Pancreas (tissue), 10 donors: Measurements from ENCODE around the gene APLP2. TPM values are rescaled to one million over a fixed set of nuclear protein-coding genes. Genes with fewer than 3 reads are reported as not detected.

Experiments used
- ATAC-seq, 4 donors: fragments of 200-7000 bp; cut with Tn5 transposase; one replicate each; pipeline versions ENCODE4 v1.8.0 to v1.9.1; 2020; ENCODE audit warnings: mild to moderate bottlenecking in 4 of 4, moderate library complexity in 4 of 4
- DNase-seq, 6 donors: peaks; one replicate each; pipeline ENCODE4 v3.0.0-alpha.2; 2020
- FAIRE-seq: peaks from 2 replicates; lab custom pipeline; 2012; peaks lifted over from hg19 to GRCh38; lab: Jason Lieb, UNC
- H3K27ac ChIP-seq, 4 donors: fragments of 200-600 bp; sonication (generic); 1 replicate in 3 of 4; 2 replicates in 1 of 4; pipeline versions ENCODE4 v1.5.0 to v1.8.0; 2020
- H3K27me3 ChIP-seq, 4 donors: fragments of 200-600 bp; one replicate each; pipeline ENCODE4 v1.8.0; 2021
- H3K36me3 ChIP-seq, 3 donors: fragments of 200-600 bp; sonication (generic) in 1 of 3; one replicate each; pipeline versions ENCODE4 v1.5.0 to v1.8.0; 2020 to 2021
- H3K4me1 ChIP-seq, 3 donors: fragments of 200-600 bp; one replicate each; pipeline ENCODE4 v1.8.0; 2021
- H3K4me3 ChIP-seq, 4 donors: fragments of 200-600 bp; sonication (generic) in 2 of 4; one replicate each; pipeline versions ENCODE4 v1.5.0 to v1.8.0; 2020 to 2021
- H3K9me3 ChIP-seq, 4 donors: fragments of 200-600 bp; one replicate each; pipeline ENCODE4 v1.8.0; 2021
- WGBS, 2 donors: extraction: QIAGEN DNeasy Blood & Tissue Kit; methylation state at CpG; one replicate each; pipeline ENCODE4 v1.1.7; 2013; 5-methylcytosine and 5-hydroxymethylcytosine counted together
- intact Hi-C, 3 donors: fragments of 100-400 bp; cut with DNase I; formaldehyde crosslinking; loops; one replicate each; pipeline versions ENCODE4 v1.11.1 to v1.14.2; 2022
- polyA plus RNA-seq, 2 donors: library from polyadenylated mRNA; stranded (reverse); fragments of 200-250 nt; gene quantifications; one replicate each; pipeline ENCODE4 v1.2.3, GENCODE V29; 2013
- total RNA-seq, 6 donors: library from RNA; stranded (reverse); fragmentation: NEBNext Ultra II Directional in 4 of 6; extraction: Animal tissue kit (Norgen Biotek cat#: 25700) in 4 of 6; gene quantifications; one replicate each; pipeline versions ENCODE4 v1.2.1 to v1.2.4, GENCODE V29; 2021 to 2023
- TF ChIP-seq, protein P1 (sequence below), 4 donors: fragments of 200-600 bp; sonication (generic) in 3 of 4; IDR thresholded peaks; one replicate each; pipeline versions ENCODE4 v1.5.0 to v1.8.0; 2021; ENCODE audit warnings: antibody characterized with exemption in 4 of 4
- donor health status: healthy with polysubstance abuse.
- donor health status: DM: no; HTN: no; CAD: no; lungs with moderate emphysema.
- donor health status: DM: no; HTN: no; CAD: no.
- donor health status: control.
- donor health status: control.
- donor health status: Bipolar disorder and iron deficiency.
- donor health status: DM: yes; HTN: yes; CAD: no.
- donor health status: DM: no; HTN: no; CAD: no.
- donor health status: DM: no; HTN: no; CAD: no.
- donor health status: DM: yes; HTN: yes; CAD: no.

Gene APLP2
- total and polyA plus RNA-seq, 8 donors: 45.3 to 171 (median 101) TPM

DNA sequence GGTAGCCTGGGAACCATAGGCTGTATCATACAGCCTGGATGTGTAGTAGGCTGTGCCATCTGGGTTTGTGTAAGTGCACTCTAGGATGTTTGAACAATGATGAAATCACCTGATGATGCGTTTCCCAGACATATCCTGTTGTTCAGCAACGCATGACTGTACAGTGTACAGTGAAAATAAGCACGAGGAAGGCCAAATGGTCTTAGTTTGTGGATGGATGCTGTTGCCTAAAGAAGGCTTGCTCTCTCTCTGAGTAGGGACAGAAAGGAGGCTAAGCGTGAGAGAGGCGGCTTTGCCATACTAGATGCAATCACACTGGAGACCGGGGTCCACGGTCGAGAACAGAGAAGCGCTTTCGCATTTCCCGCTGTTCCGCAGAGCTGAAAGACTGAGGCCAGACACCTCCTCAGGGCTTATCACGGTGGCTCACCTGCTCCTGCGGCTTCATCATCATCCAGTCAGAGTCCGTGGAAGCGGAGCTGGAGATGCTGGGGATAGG, 27.6 kb upstream of the APLP2 start:
- ATAC-seq (peak in 3 of 4 donors; percentile 34 to 84 (median 63)), DNase-seq (no peak), FAIRE-seq (no peak)
- Histone ChIP-seq H3K9me3 (no peaks in the 10 kb centered on the region), H3K4me3 (no peak overlapping the region), H3K36me3 (no peaks in the 10 kb centered on the region), H3K27me3 (no peaks in the 10 kb centered on the region), H3K4me1 (no peaks in the 10 kb centered on the region), H3K27ac (no peak overlapping the region)
- intact Hi-C loops: no loop called here
- WGBS, 2 donors: 69 to 81% methylated on average over 16 of the region's 16 CpGs
- TF ChIP-seq, protein P1, sequence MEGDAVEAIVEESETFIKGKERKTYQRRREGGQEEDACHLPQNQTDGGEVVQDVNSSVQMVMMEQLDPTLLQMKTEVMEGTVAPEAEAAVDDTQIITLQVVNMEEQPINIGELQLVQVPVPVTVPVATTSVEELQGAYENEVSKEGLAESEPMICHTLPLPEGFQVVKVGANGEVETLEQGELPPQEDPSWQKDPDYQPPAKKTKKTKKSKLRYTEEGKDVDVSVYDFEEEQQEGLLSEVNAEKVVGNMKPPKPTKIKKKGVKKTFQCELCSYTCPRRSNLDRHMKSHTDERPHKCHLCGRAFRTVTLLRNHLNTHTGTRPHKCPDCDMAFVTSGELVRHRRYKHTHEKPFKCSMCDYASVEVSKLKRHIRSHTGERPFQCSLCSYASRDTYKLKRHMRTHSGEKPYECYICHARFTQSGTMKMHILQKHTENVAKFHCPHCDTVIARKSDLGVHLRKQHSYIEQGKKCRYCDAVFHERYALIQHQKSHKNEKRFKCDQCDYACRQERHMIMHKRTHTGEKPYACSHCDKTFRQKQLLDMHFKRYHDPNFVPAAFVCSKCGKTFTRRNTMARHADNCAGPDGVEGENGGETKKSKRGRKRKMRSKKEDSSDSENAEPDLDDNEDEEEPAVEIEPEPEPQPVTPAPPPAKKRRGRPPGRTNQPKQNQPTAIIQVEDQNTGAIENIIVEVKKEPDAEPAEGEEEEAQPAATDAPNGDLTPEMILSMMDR (IDR thresholded peaks at IDR 0.05): no peak

DNA sequence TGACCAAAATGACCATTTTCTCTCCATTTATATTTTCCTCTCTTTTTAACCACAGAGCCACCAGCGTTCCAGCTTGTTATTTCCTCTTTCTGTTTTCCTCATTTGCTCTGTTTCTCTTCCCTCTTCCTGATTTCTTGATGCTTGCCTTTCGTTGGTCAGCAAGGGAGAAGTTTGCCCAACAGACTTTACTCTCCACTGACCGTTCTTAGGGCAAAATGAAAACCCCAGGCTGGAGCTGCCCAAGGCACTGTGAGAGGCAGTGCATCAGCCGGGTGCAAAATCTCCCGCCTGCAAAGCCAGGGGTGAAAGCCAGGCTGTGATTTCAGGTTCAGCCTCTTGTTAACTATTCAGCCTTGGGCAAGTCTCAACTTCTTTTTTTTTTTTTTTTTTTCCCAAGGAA, 26.1 kb upstream of the APLP2 start:
- H3K27me3 ChIP-seq: no peaks in the 10 kb centered on the region
- H3K4me3 ChIP-seq: no peak overlapping the region
- H3K36me3 ChIP-seq: no peaks in the 10 kb centered on the region
- peak in 2 of 4 donors; percentile 36 to 71 for ATAC-seq
- no peaks in the 10 kb centered on the region for H3K4me1 ChIP-seq
- H3K27ac ChIP-seq: no peak overlapping the region
- 56 to 62% methylated on average over 5 of the region's 5 CpGs for WGBS, 2 donors
- no peak for FAIRE-seq
- intact Hi-C loops: no loop called here
- H3K9me3 ChIP-seq: no peaks in the 10 kb centered on the region
- no peak for DNase-seq
- TF ChIP-seq, protein P1 (IDR thresholded peaks at IDR 0.05): no peak

DNA sequence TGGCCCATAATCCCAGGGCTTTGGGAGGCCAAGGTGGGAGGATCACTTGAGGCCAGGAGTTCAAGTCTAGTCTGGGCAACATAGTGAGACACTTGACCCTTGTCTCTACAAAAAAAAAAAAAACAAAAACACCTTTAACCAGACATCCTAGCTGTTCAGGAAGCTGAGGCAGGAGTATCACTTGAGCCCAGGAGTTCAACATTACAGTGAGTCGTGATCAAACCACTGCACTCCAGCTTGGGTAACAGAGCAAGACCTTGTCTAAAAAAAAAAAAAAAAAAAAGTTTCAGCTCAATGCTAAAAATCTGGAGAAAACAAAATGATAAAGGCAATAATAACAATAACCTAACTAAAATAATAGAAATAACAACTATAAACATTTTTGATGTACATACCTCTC, 22.6 kb upstream of the APLP2 start:
- FAIRE-seq: peak; percentile 5

DNA sequence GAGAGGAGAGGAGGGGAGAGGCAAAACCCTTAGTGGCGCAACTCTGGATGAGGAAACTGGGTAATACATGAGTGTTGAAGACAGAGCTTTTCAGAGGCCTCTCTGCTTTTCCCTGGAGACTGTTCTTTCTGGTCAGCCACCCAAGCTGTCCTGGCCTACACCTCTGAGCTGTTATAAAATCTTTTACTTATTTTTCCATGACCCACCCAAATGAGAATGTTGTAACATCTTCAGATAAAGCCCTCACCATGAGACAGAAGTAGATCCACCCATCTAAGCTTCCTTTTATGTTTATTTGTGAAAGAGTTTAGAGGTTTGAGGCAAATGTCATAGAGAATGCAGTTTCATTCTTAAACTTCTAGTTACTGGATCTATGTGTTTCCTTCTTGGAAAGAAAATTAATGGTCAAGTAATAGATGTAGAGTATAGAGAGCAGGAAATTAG, 20.3 kb upstream of the APLP2 start:
- TF ChIP-seq, protein P1 (IDR thresholded peaks at IDR 0.05): no peak
- H3K9me3 ChIP-seq: no peaks in the 10 kb centered on the region
- no peak overlapping the region for H3K4me3 ChIP-seq
- 82 to 100% methylated on average over 1 of the region's 1 CpG for WGBS, 2 donors
- DNase-seq (no peak), ATAC-seq (peak in 1 of 4 donors; percentile 57), FAIRE-seq (no peak)
- H3K27ac ChIP-seq: no peak overlapping the region
- H3K27me3 ChIP-seq: no peaks in the 10 kb centered on the region
- H3K36me3 ChIP-seq: no peaks in the 10 kb centered on the region
- no peaks in the 10 kb centered on the region for H3K4me1 ChIP-seq
- intact Hi-C loops: loop anchor here in 1 of 3 donors (5.0 kb wide), 1 partner anchor 42 kb away; no protein-coding TSS in a partner anchor

More for the DNA sequence above, 22.6 kb upstream of the APLP2 start:
- Histone ChIP-seq H3K27me3 (no peaks in the 10 kb centered on the region), H3K9me3 (no peaks in the 10 kb centered on the region), H3K4me1 (no peaks in the 10 kb centered on the region), H3K36me3 (no peaks in the 10 kb centered on the region), H3K27ac (no peak overlapping the region), H3K4me3 (no peak overlapping the region)
- intact Hi-C loops: loop anchor here in 1 of 3 donors (5.0 kb wide), 1 partner anchor 40 kb away; no protein-coding TSS in a partner anchor
- TF ChIP-seq, protein P1 (IDR thresholded peaks at IDR 0.05): no peak
- 74 to 76% methylated on average over 1 of the region's 1 CpG for WGBS, 2 donors
- DNase-seq: no peak
- ATAC-seq: no peak

DNA sequence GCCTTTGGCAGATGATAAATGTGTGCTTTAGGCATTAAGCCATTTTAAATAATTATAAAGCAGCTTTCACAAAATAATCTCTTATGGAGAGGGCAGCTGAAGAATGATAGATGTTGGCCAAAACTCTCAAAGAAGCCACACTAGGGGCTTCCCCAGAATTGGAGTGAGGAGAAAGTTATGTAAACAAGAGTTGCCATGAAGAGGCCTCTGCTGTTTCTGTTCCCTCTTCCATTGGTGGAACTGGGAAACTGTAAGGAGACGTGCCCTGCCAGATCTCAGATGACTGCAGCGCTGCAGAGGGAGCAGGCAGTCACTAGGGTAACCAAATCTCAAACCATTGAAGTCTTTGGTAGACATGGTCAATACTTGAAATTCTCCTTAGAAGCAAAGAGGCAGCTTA, 19.4 kb upstream of the APLP2 start:
- Histone ChIP-seq H3K4me1 (no peaks in the 10 kb centered on the region), H3K27me3 (no peaks in the 10 kb centered on the region), H3K36me3 (no peaks in the 10 kb centered on the region), H3K4me3 (no peak overlapping the region), H3K9me3 (no peaks in the 10 kb centered on the region), H3K27ac (no peak overlapping the region)
- DNase-seq (no peak), FAIRE-seq (no peak), ATAC-seq (peak in 3 of 4 donors; percentile 46 to 83 (median 82))
- WGBS, 2 donors: 70 to 71% methylated on average over 2 of the region's 2 CpGs
- intact Hi-C loops: no loop called here
- TF ChIP-seq, protein P1 (IDR thresholded peaks at IDR 0.05): no peak
